HG02623 (cell line): ENCODE measurements around the gene ZNF18.

ENCODE experiments used
- ATAC-seq: cut with Tn5 transposase; IDR thresholded peaks from one replicate; pipeline ENCODE4 v1.9.1; 2021; ENCODE audit warnings: moderate library complexity; ENCODE audit not compliant: unreplicated experiment

The ZNF18 gene

GRCh38 chr17:11997147-11997971 is at the start of gene ZNF18:
Gene ZNF18, minus strand, starts transcription at chr17:11997475. Its CDS starts 4,646 bp downstream, at chr17:11992829.
- ATAC-seq: peak; percentile 95

DNA sequence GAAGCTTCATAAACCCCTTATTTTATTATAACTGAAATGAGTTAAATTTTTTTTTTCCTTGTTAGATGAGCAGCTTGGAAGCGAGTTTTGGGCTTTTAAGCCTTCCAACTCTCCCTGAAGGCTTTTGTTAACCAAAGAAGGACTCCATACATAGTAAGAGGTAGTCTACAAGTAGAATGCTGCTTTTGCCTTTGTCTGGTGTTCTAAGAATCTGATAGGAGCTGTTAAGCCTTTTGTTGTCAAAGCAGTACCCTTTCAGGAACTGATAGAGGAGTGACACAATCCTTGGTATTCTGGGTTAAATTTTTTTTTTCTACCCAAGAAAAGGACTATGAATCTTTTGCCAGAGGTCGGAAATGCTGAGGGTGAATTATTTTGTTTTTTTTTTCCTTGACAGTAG is 49.5 kb upstream of the ZNF18 start:
- ATAC-seq: no peak

- no peak for ATAC-seq
These were observed 46.4 kb upstream of the ZNF18 start for GRCh38 chr17:12043702-12044101.

DNA sequence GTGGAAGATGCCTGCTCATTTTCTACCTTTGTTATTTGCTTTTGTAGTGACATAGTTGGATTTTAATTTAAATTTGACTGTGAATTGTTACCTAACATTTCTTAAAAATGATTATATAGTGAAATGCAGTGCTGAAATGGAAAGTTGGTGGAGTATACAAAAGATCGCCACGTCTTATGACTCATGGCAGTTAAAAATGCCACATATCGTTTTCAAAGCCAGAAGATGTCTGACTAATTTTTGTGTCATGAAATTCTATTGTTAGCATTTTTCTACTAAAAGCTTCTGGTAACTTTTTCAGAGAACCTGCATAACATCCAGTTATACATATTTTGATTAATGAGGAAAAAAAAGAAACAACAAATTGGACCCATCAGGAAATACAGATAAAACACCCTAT is 44.0 kb upstream of the ZNF18 start:
- no peak for ATAC-seq

- ATAC-seq: no peak
These were observed 43.2 kb upstream of the ZNF18 start for GRCh38 chr17:12040478-12040877.

DNA sequence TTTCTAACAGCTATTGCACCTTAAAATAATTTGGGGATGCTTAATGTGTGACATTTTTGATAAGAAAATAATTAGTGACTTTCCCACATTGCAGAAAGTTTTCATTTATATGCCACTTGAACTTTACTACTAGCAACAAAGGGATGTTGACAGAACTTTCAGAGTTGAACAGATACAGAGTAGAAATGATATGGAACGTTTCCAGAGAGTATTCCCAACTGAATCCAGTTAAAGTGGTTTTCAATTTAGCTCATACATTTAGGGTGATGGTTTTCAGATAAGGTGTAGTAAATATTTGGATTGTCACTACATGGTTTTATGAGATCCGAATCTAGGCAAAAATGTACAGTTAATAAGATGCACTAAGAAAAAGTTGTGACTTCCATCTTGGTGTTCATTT is 40.7 kb upstream of the ZNF18 start:
- ATAC-seq: no peak

DNA sequence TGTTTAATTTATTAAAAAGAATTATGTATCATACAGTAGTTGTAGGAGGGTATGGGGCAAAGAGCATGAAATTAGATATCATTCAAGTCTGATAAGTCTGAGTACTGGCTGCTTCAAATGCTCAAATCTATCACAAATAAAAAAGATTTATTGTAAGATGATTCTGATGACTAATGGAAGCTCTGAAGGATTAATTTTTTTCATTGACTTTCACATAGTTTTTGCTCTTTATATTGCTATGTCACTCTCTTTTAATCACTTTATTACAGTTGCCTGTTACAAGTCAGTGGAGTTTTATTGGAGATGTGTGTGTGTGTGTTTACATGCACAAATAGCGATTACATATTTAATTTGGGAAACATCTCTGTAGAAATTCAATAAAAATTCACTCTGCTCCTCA is 38.4 kb upstream of the ZNF18 start:
- ATAC-seq: no peak

DNA sequence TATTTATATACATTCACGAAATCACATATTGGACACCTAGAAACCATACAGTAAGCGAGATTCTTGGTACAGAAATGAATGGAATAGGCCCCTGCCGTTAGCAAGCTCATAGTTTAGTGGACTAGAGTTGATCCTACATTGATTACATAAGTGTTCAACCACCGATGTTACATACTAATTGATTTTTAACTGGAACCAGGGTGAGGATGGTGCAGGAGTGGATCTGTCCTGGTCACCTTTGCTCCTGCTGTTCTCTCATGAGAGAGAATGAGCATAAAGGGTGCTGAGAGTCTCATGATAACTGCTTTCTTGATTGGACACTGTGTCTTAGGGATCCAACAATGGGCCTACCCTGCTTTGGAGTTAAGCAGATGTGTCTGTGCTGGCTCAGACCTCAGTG is 37.3 kb upstream of the ZNF18 start:
- ATAC-seq: no peak

GRCh38 chr17:12028611-12029010 is 31.3 kb upstream of the ZNF18 start:
- no peak for ATAC-seq

GRCh38 chr17:12027658-12028057 is 30.4 kb upstream of the ZNF18 start:
- ATAC-seq: no peak

GRCh38 chr17:12024327-12024726 is 27.1 kb upstream of the ZNF18 start:
- ATAC-seq: no peak

DNA sequence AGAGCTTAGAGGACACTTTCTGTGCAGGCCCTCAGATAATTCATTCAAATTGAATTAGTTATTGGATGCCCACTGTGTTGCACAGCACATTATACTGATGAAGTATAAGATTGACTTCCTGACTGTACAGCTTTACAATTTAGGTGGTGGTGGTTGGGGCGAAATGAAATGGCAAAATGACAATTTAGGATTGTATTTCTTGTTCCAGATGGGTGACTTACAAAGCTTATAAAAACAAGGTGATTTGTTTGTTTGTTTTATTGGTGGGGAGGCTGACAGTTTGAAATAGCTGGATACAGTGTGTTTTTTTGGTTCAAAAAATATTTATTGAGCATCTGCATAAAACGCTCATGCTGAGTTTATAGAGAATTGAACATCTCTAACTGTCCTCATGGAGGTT is 25.0 kb upstream of the ZNF18 start:
- no peak for ATAC-seq

DNA sequence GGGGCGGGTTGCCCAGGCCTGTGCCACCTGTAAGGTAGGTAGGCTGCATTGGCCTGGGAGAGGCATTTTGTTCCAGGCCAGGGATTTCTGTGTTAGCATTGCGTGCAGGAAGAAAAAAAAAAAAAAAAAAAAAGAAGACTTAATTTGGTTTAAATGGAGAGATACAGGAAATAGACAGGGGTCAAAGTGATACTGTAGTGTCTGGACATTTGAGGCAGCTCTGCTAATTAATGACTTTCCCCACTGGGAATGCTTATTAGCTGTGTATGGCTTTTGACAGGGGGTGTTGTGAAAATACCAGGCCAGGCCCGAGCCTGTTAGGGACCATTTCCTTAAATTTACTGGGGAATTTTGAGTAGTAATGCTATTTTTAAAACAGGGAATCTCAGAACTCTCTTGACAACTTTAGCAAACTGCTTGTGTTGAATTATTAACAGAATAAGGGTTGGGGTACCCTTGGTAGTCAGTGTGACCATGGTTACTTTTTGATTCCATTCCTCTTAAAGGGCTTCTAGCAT is 24.4 kb upstream of the ZNF18 start:
- no peak for ATAC-seq

GRCh38 chr17:12020642-12021622 is 23.7 kb upstream of the ZNF18 start, which contains the start of gene MAP2K4:
Gene MAP2K4, plus strand, starts transcription at chr17:12020877. Its CDS starts 10 bp downstream, at chr17:12020887.
- peak; percentile 83 for ATAC-seq

DNA sequence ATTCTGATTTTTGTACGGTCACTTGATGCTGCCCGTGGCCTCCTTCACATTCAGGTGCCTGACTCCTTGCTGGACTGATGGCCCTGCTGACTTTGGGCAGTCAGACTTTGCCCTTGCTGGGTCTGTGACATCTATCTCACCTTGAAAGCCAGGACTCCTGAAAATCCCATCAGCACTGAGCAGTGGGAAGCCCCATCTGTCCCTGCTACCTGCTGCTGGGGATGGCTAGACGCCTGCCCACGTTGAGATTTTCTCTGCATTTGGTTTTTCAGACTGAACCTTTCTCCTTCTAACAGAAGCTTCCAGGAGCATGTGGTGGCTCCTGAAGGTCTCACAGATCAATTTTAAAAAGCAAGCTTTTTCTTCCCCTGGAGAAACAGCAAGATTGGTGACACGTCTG is 10.2 kb upstream of the ZNF18 start:
- ATAC-seq: no peak

DNA sequence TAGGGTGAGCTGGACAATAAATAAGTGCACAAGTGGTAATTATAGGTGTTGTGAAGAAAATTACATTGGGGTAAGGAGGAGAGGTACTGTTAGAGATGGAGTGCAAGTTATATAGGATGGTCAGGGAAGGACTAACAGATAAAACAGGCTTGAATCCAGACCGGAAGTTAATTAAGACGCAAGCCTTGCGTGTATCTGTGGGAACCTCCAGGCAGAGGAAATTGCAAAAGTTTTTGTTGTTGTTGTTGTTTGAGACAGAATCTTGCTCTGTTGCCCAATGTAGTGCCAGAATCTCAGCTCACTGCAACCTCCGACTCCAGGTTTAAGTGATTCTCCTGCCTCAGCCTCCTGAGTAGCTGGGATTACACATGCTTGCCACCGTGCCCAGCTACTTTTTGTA is 2.4 kb upstream of the ZNF18 start:
- ATAC-seq: no peak

- ATAC-seq: no peak
These were observed 628 bp upstream of the ZNF18 start for GRCh38 chr17:11997972-11998233.

- peak; percentile 24 for ATAC-seq
These were observed 541 bp downstream of the ZNF18 start for GRCh38 chr17:11996722-11997146.

DNA sequence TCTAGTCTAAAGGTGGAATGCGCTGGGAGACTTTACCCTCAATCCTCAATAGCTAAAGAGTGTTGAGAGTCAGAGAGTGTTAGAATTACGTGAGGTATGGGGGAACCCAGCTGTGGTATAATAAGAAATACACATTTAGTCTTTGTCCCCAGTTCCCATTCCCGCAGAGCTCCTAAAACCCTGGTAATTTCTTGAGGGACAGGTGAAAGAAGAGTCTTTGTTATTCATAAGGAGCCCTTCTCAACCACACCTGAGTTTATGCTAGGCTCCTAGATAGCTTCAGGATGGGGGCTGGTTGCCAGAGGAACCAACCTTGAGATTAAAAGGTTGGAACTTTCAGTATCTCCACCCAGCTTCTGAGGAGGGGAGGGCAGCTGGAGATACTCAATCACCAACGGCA is 5.8 kb downstream of the ZNF18 start:
- no peak for ATAC-seq

GRCh38 chr17:11990363-11990983 is 6.8 kb downstream of the ZNF18 start:
- no peak for ATAC-seq

DNA sequence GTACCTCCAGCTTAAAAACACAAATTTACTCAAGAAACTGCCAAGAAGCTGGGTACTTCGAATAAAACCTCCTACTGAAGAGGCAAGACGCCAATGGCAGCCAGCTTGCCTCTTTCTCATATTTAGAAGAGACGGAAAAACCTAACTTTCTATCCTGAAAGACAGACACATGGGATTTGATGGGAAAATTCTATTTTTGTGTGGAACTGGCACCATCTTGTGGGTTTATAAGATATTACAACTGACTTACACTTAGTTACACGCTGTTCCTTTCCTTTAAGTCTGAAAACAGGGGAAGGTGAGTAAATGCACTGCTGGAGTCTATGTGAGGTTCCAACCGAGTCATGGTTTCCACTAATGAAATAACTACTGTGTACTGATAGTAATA is 10.3 kb downstream of the ZNF18 start:
- ATAC-seq: no peak
